ENCODE results near the gene UQCRC2. TPM values are rescaled to one million over a fixed set of nuclear protein-coding genes. Genes with fewer than 3 reads are reported as not detected.

Gene UQCRC2
- total and polyA plus RNA-seq, 8 donors = 124 to 702 (median 164) TPM

DNA sequence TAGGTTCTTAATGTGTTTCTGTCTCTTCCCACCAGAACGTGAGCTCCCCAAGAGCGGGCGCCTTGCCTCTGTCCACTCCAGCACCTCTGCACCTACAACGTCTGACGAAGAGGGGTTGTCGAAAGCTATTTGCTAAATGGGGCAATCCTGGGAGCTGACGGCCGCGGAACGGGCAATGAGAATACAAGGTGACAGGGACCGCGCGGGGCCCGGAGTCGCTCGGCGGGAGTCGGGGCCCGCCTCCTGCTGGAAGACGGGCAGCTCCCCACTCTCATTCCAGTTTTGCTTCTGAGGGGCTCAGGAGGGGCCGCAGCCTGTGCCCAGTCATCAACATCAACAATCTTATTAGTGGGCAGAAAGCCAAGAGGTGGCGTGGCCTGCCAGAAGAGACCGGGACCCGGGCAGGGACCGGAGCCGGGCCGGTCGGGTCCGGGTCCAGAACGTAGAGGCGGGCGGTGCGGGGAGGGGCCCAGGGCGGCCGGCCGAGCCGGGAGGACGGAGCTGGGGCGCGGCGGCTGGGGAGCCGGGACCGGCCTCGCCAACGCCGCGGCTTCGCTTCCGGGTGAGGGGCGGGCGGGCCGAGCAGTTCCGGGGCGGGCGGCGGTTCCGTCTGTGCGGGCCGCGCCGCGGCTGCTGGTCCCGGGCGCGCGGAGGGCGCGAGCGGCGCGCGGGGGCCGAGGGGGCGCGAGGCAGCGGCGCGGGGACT lies 54.5 kb downstream of the UQCRC2 start, which contains the start of gene MOSMO:
Gene MOSMO, plus strand, starts transcription at position 603 of the 706 bp plus-strand sequence. CDS start 191 bp downstream, outside the sequence.
- intact Hi-C loops (cut with DNase I; ENCODE audit: low total_unique reads) = no loop called here
- no peak for TF ChIP-seq POLR2A (IDR thresholded peaks at IDR 0.05)
- peak in 2 of 3 donors; percentile 46 to 49 for TF ChIP-seq POLR2AphosphoS5 (IDR thresholded peaks at IDR 0.05)
- peaks cover 13 to 41% (median 26%) of the 10 kb centered on the region in 4 donors for H3K4me1 ChIP-seq
- H3K4me3 ChIP-seq = peak within 1 kb of the TSS; percentile 93 to 97 (median 94)
- peak; percentile 82 to 90 for DNase-seq
- no peaks in the 10 kb centered on the region for H3K36me3 ChIP-seq
- H3K27me3 ChIP-seq = no peaks in the 10 kb centered on the region
- H3K9me3 ChIP-seq = no peaks in the 10 kb centered on the region
- WGBS, 5 donors = 0 to 1% (median 0%) methylated on average over 20 to 78 of the region's 78 CpGs
- peak within 1 kb of the TSS; percentile 87 to 94 (median 90) for H3K27ac ChIP-seq

DNA sequence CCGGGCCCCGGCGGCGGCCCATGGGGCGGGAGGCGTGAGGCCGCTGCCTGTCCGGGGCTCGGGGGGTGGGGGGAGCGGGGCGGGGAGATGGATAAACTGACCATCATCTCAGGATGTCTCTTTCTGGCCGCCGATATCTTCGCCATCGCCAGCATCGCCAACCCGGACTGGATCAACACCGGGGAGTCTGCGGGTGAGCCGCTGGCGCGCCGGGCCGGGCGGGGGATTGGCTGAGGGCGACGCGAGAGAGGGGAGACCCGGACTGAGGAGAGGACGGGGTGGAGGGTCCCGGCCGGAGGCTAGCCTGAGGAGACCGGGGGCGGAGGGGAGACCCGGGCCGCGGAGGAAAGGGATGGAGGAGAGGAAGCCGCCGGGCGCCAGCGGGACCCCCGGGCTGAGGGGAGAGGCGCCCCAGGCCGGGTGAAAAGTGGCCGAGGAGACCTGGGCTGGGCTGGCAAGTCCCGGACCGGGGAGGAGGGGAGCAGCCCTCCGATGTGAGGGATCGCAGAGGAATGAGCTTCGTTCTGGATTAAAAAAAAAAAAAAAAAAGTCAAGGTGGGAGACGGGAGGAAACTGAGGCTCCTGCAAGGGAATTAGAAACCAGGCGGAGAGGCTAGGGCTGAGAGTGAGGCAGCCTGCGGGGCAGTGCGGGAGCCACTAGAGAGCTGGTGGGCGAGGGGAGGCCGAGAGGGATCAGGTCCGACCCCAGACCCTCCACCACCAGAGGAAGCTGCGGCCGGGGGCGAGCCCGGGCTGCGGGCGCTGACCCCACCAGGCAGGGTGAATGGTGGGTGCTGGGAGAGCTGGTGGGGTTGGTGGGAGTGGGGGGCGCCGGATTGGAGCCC lies 55.3 kb downstream of the UQCRC2 start:
- Histone ChIP-seq H3K9me3 (no peaks in the 10 kb centered on the region), H3K27ac (peak overlapping the region; percentile 49 to 94 (median 87)), H3K4me1 (peaks cover 13 to 46% (median 26%) of the 10 kb centered on the region in 4 donors), H3K36me3 (no peaks in the 10 kb centered on the region), H3K4me3 (peak overlapping the region; percentile 93 to 97 (median 94)), H3K27me3 (no peaks in the 10 kb centered on the region)
- TF ChIP-seq EP300 (IDR thresholded peaks at IDR 0.05) = no peak
- no peak for TF ChIP-seq POLR2A (IDR thresholded peaks at IDR 0.05)
- no peak for TF ChIP-seq CTCF (IDR thresholded peaks at IDR 0.05)
- TF ChIP-seq POLR2AphosphoS5 (IDR thresholded peaks at IDR 0.05) = no peak
- 0 to 3% (median 2%) methylated on average over 41 to 65 of the region's 65 CpGs for WGBS, 5 donors
- DNase-seq = peak in 1 of 2 donors; percentile 60
- intact Hi-C loops (cut with DNase I; ENCODE audit: low total_unique reads) = no loop called here

- 62 to 72% (median 71%) methylated on average over 5 of the region's 5 CpGs for WGBS, 5 donors
Observed at GRCh38 chr16:22010902-22011301, 57.7 kb downstream of the UQCRC2 start.

DNA sequence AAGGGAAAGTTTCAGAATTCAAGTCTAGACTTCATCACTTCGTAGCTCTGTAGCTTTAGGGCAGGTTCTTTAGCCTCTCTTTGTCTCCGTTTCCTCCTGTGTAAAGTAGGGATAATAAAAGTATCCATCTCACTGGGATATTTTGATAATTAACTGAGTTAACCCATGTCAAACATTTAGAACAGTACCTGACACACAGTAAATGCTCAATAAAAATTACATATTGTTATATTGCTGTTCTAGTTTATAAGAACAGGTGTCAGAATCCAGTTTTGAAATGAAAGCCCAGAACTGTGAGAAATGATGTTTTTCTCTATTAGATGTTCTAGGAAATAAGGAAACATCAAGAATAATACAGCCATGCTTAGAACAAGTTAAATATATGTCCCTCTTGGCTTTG lies 59.1 kb downstream of the UQCRC2 start:
- no peak for DNase-seq
- intact Hi-C loops (cut with DNase I; ENCODE audit: low total_unique reads) = no loop called here
- Histone ChIP-seq H3K27ac (no peak overlapping the region), H3K4me1 (peaks cover 14 to 78% (median 43%) of the 10 kb centered on the region in 4 donors), H3K4me3 (no peak overlapping the region), H3K9me3 (no peaks in the 10 kb centered on the region), H3K27me3 (no peaks in the 10 kb centered on the region), H3K36me3 (no peaks in the 10 kb centered on the region)
- WGBS, 5 donors = 35 to 47% (median 45%) methylated on average over 2 of the region's 2 CpGs
- TF ChIP-seq POLR2AphosphoS5 (IDR thresholded peaks at IDR 0.05) (no peak), EP300 (IDR thresholded peaks at IDR 0.05) (no peak), CTCF (IDR thresholded peaks at IDR 0.05) (no peak), POLR2A (IDR thresholded peaks at IDR 0.05) (no peak)

More at GRCh38 chr16:22010902-22011301, 57.7 kb downstream of the UQCRC2 start:
- Histone ChIP-seq H3K27me3 (no peaks in the 10 kb centered on the region), H3K4me3 (no peak overlapping the region), H3K4me1 (peaks cover 13 to 71% (median 37%) of the 10 kb centered on the region in 4 donors), H3K36me3 (no peaks in the 10 kb centered on the region), H3K27ac (no peak overlapping the region), H3K9me3 (no peaks in the 10 kb centered on the region)
- no peak for TF ChIP-seq POLR2AphosphoS5 (IDR thresholded peaks at IDR 0.05)
- TF ChIP-seq EP300 (IDR thresholded peaks at IDR 0.05) = no peak
- TF ChIP-seq CTCF (IDR thresholded peaks at IDR 0.05) = no peak
- no peak for TF ChIP-seq POLR2A (IDR thresholded peaks at IDR 0.05)
- DNase-seq = no peak
- intact Hi-C loops (cut with DNase I; ENCODE audit: low total_unique reads) = no loop called here

All from stomach (tissue), 9 donors.